A673 (cell line): ENCODE data around the gene LAMB2. TPM values are rescaled to one million over a fixed set of nuclear protein-coding genes. Genes with fewer than 3 reads are reported as not detected.

ENCODE experiments used
- BruUV-seq: library from RNA; stranded (reverse); fragments of 400-500 nt; replicated peaks from 2 replicates; lab custom pipeline; 2021; lab: Mats Ljungman, UMichigan
- CTCF ChIA-PET: fragments of 300-600 bp; sonication (Branson Sonifier 250); formaldehyde crosslinking; loops from one replicate; lab custom pipeline; 2022; ENCODE audit warnings: antibody characterized with exemption; lab: Charles Lee
- POLR2A ChIA-PET: fragments of 300-600 bp; sonication (Branson Sonifier 250); formaldehyde crosslinking; loops from one replicate; lab custom pipeline; 2022; ENCODE audit warnings: antibody characterized with exemption; ENCODE audit not compliant: low non-redundant PET; lab: Charles Lee
- DNase-seq: peaks from one replicate; pipeline ENCODE4 v3.0.0-alpha.2; 2015; ENCODE audit warnings: low spot score
- H3K27ac ChIP-seq: fragments of 200-600 bp; sonication (generic); 2 replicates; pipeline ENCODE4 v1.5.1; 2016; ENCODE audit warnings: mixed run types, low read depth, mild to moderate bottlenecking, mixed read lengths, antibody characterized with exemption, low read length; ENCODE audit not compliant: poor library complexity, severe bottlenecking
- H3K27me3 ChIP-seq: fragments of 200-600 bp; sonication (generic); replicated peaks from 2 replicates; pipeline ENCODE4 v1.6.1; 2017; ENCODE audit warnings: mixed run types, low read depth, mild to moderate bottlenecking, mixed read lengths, antibody characterized with exemption, low read length; ENCODE audit not compliant: insufficient read depth, poor library complexity
- H3K36me3 ChIP-seq: fragments of 200-600 bp; sonication (generic); 2 replicates; pipeline ENCODE4 v1.6.1; 2016; ENCODE audit warnings: mixed run types, mild to moderate bottlenecking, mixed read lengths, antibody characterized with exemption, low read length; ENCODE audit not compliant: insufficient read depth, poor library complexity, severe bottlenecking
- H3K4me1 ChIP-seq: fragments of 200-600 bp; sonication (generic); 2 replicates; pipeline ENCODE4 v1.6.1; 2017; ENCODE audit warnings: mixed run types, mild to moderate bottlenecking, mixed read lengths, antibody characterized with exemption, low read length; ENCODE audit not compliant: insufficient read depth, poor library complexity, severe bottlenecking
- H3K4me3 ChIP-seq: fragments of 200-600 bp; sonication (generic); 2 replicates; pipeline ENCODE4 v1.5.1; 2016; ENCODE audit warnings: low read depth, mixed run types, mild to moderate bottlenecking, mixed read lengths, low read length; ENCODE audit not compliant: poor library complexity, severe bottlenecking
- H3K9me3 ChIP-seq: fragments of 200-600 bp; sonication (generic); 2 replicates; pipeline ENCODE4 v1.6.1; 2016; ENCODE audit warnings: mixed run types, low read depth, mild to moderate bottlenecking, mixed read lengths, antibody characterized with exemption, low read length; ENCODE audit not compliant: poor library complexity, severe bottlenecking
- CTCF ChIP-seq: fragments of 300-800, 200-600 bp; sonication (generic); conservative IDR thresholded peaks from 2 replicates; pipeline ENCODE4 v1.5.1; 2017; ENCODE audit warnings: low read depth, mild to moderate bottlenecking, antibody characterized with exemption, low read length, moderate library complexity, mixed read lengths
- EZH2 ChIP-seq: fragments of 200-600 bp; sonication (generic); IDR thresholded peaks from 2 replicates; pipeline ENCODE4 v1.6.1; 2017; ENCODE audit warnings: borderline replicate concordance, low read depth, mild to moderate bottlenecking, mixed read lengths, antibody characterized with exemption, low read length; ENCODE audit not compliant: poor library complexity, severe bottlenecking
- intact Hi-C: fragments of 100-400 bp; cut with micrococcal nuclease; formaldehyde crosslinking; loops from one replicate; pipeline ENCODE4 v1.10.0; 2022; ENCODE audit not compliant: unreplicated experiment
- total RNA-seq: library from RNA; stranded (reverse); gene quantifications from 2 replicates; pipeline ENCODE4 v1.2.3, GENCODE V29; 2021

LAMB2 gene
- total RNA-seq, 1 experiment from 2014 or later, result 45.9 TPM

GRCh38 chr3:49153349-49153912 lies 20.6 kb upstream of the LAMB2 start:
- intact Hi-C loops, result no loop called here
- ChIA-PET CTCF (no interaction called here), POLR2A (no interaction called here)

GRCh38 chr3:49151610-49152009 lies 18.8 kb upstream of the LAMB2 start:
- CTCF ChIA-PET, result no interaction called here
- no TSS peak for BruUV-seq
- intact Hi-C loops, result no loop called here

More at GRCh38 chr3:49153349-49153912, 20.6 kb upstream of the LAMB2 start:
- no peaks in the 10 kb centered on the region for H3K9me3 ChIP-seq
- no peak for DNase-seq
- H3K27ac ChIP-seq, result no peak overlapping the region
- no peaks in the 10 kb centered on the region for H3K36me3 ChIP-seq
- H3K27me3 ChIP-seq, result no peaks in the 10 kb centered on the region
- H3K4me1 ChIP-seq, result no peaks in the 10 kb centered on the region
- no TSS peak for BruUV-seq
- no peak for TF ChIP-seq CTCF
- TF ChIP-seq EZH2, result no peak
- no peak overlapping the region for H3K4me3 ChIP-seq

GRCh38 chr3:49148159-49148558 lies 15.3 kb upstream of the LAMB2 start:
- Histone ChIP-seq H3K9me3 (no peaks in the 10 kb centered on the region), H3K4me1 (no peaks in the 10 kb centered on the region), H3K4me3 (no peak overlapping the region), H3K27me3 (no peaks in the 10 kb centered on the region), H3K36me3 (no peaks in the 10 kb centered on the region), H3K27ac (no peak overlapping the region)
- ChIA-PET POLR2A (no interaction called here), CTCF (no interaction called here)
- TF ChIP-seq EZH2 (no peak), CTCF (no peak)
- DNase-seq, result no peak
- intact Hi-C loops, result no loop called here
- no TSS peak for BruUV-seq

More at GRCh38 chr3:49151610-49152009, 18.8 kb upstream of the LAMB2 start:
- DNase-seq, result no peak
- Histone ChIP-seq H3K36me3 (no peaks in the 10 kb centered on the region), H3K4me3 (no peak overlapping the region), H3K27me3 (no peaks in the 10 kb centered on the region), H3K27ac (no peak overlapping the region), H3K9me3 (no peaks in the 10 kb centered on the region), H3K4me1 (no peaks in the 10 kb centered on the region)
- TF ChIP-seq EZH2, result no peak
- TF ChIP-seq CTCF, result no peak
- POLR2A ChIA-PET, result no interaction called here
